A549 (cell line): ENCODE results near the gene EEFSEC. TPM values are rescaled to one million over a fixed set of nuclear protein-coding genes. Genes with fewer than 3 reads are reported as not detected.

Experiments
- ATAC-seq, 2 experiments: fragments of 200-7000 bp in 1 of 2; fragments of >200 bp in 1 of 2; cut with Nextera tagmentation in 1 of 2; cut with Tn5 transposase in 1 of 2; 3 replicates each; pipeline versions ENCODE4 v1.8.0 to v1.9.1; 2018 to 2020; ENCODE audit warnings: mild to moderate bottlenecking in 1 of 2, moderate library complexity in 1 of 2
- CTCF ChIA-PET: fragments of 300-600 bp; sonication (Branson Sonifier 250); formaldehyde crosslinking; extraction: SDS; loops from one replicate; lab custom pipeline; 2021; ENCODE audit warnings: antibody characterized with exemption, inconsistent platforms; lab: Yijun Ruan, JAX
- POLR2A ChIA-PET: fragments of 350-600 bp; formaldehyde crosslinking; extraction: SDS; loops from one replicate; lab custom pipeline; 2021; ENCODE audit warnings: antibody characterized with exemption, inconsistent platforms; lab: Yijun Ruan, JAX
- DNase-seq, 2 experiments: peaks; one replicate each; pipeline versions ENCODE4 v3.0.0 to v3.0.0-alpha.2; 2011 to 2016; ENCODE audit warnings: low read depth in 1 of 2, low spot score in 1 of 2
- FAIRE-seq: peaks from 2 replicates; lab custom pipeline; 2011; peaks lifted over from hg19 to GRCh38; lab: Jason Lieb, UNC
- H3K27ac ChIP-seq, 2 experiments: fragments of >200 bp; sonication (Bioruptor Twin); formaldehyde crosslinking; 3 replicates each; pipeline ENCODE4 v1.5.1; 2016 to 2017
- H3K4me1 ChIP-seq: fragments of >200 bp; sonication (Bioruptor Twin); formaldehyde crosslinking; 3 replicates; pipeline ENCODE4 v1.6.1; 2016
- H3K4me2 ChIP-seq: fragments of >200 bp; sonication (Bioruptor Twin); formaldehyde crosslinking; 3 replicates; pipeline ENCODE4 v1.6.1; 2016
- H3K4me3 ChIP-seq: fragments of >200 bp; sonication (Bioruptor Twin); formaldehyde crosslinking; 3 replicates; pipeline ENCODE4 v1.5.1; 2016
- H3K9me3 ChIP-seq: fragments of >200 bp; sonication (Bioruptor Twin); formaldehyde crosslinking; 3 replicates; pipeline ENCODE4 v1.6.1; 2016
- ATOH8 ChIP-seq: fragments of 250-450 bp; sonication (Bioruptor Pico); IDR thresholded peaks from 2 replicates; pipeline ENCODE4 v1.5.0; 2020; ENCODE audit warnings: low read depth, mild to moderate bottlenecking, moderate library complexity
- BCL3 ChIP-seq: fragments of >200 bp; sonication (Bioruptor Twin); formaldehyde crosslinking; IDR thresholded peaks from 3 replicates; pipeline ENCODE4 v1.6.1; 2016
- CBX2 ChIP-seq: fragments of 200-600 bp; sonication (generic); IDR thresholded peaks from 2 replicates; pipeline ENCODE4 v1.6.1; 2016; ENCODE audit warnings: low read depth, mild to moderate bottlenecking, borderline replicate concordance
- CEBPB ChIP-seq, 2 experiments: fragments of >200 bp in 1 of 2; sonication (Bioruptor Twin) in 1 of 2; formaldehyde crosslinking in 1 of 2; IDR thresholded peaks; 2 replicates each; pipeline ENCODE4 v1.6.1; 2012 to 2016
- CHD2 ChIP-seq: fragments of 150-350 bp; IDR thresholded peaks from 2 replicates; pipeline ENCODE4 v1.6.1; 2014; ENCODE audit warnings: low read length; ENCODE audit not compliant: partially characterized antibody
- CHD4 ChIP-seq: fragments of 200-600 bp; sonication (generic); IDR thresholded peaks from 2 replicates; pipeline ENCODE4 v1.6.1; 2016; ENCODE audit warnings: antibody characterized with exemption, mild to moderate bottlenecking, borderline replicate concordance
- EHMT2 ChIP-seq: fragments of 200-600 bp; sonication (generic); IDR thresholded peaks from 2 replicates; pipeline ENCODE4 v1.6.1; 2016; ENCODE audit warnings: antibody characterized with exemption, low read depth, mild to moderate bottlenecking, moderate library complexity
- GATA3 ChIP-seq: IDR thresholded peaks from 2 replicates; pipeline ENCODE4 v1.6.1; 2012; ENCODE audit warnings: borderline replicate concordance
- HES2 ChIP-seq: fragments of >200 bp; sonication (Bioruptor Twin); formaldehyde crosslinking; IDR thresholded peaks from 2 replicates; pipeline ENCODE4 v1.6.1; 2016
- HEYL ChIP-seq: fragments of 250-450 bp; sonication (Bioruptor Pico); IDR thresholded peaks from 2 replicates; pipeline ENCODE4 v1.8.0; 2021; ENCODE audit warnings: mild to moderate bottlenecking, moderate library complexity
- HOXB13 ChIP-seq: fragments of 250-450 bp; sonication (Bioruptor Pico); IDR thresholded peaks from 2 replicates; pipeline ENCODE4 v1.5.0; 2020; ENCODE audit warnings: low read depth, mild to moderate bottlenecking, moderate library complexity
- HOXB5 ChIP-seq: fragments of 250-450 bp; sonication (Bioruptor Pico); IDR thresholded peaks from 2 replicates; pipeline ENCODE4 v1.5.0; 2020; ENCODE audit warnings: mild to moderate bottlenecking, moderate library complexity
- KDM5A ChIP-seq: fragments of 200-600 bp; sonication (generic); IDR thresholded peaks from 2 replicates; pipeline ENCODE4 v1.6.1; 2016; ENCODE audit warnings: antibody characterized with exemption, mild to moderate bottlenecking
- NFE2L2 ChIP-seq: fragments of 150-350 bp; conservative IDR thresholded peaks from 2 replicates; pipeline ENCODE4 v1.6.1; 2014; ENCODE audit warnings: low read length
- NPAS2 ChIP-seq: fragments of 250-450 bp; sonication (Bioruptor Pico); IDR thresholded peaks from 2 replicates; pipeline ENCODE4 v1.8.0; 2022; ENCODE audit warnings: mild to moderate bottlenecking, moderate library complexity, borderline replicate concordance
- PHF8 ChIP-seq: fragments of 200-600 bp; sonication (generic); IDR thresholded peaks from 2 replicates; pipeline ENCODE4 v1.6.1; 2016; ENCODE audit warnings: low read depth, mild to moderate bottlenecking, antibody characterized with exemption, moderate library complexity, borderline replicate concordance
- REST ChIP-seq: fragments of 200-600 bp; sonication (generic); IDR thresholded peaks from 2 replicates; pipeline ENCODE4 v1.6.1; 2016; ENCODE audit warnings: antibody characterized with exemption, mild to moderate bottlenecking, moderate library complexity
- SMC3 ChIP-seq: fragments of >200 bp; sonication (Bioruptor Twin); formaldehyde crosslinking; IDR thresholded peaks from 3 replicates; pipeline ENCODE4 v1.6.1; 2018; ENCODE audit warnings: inconsistent platforms
- SREBF2 ChIP-seq: fragments of 450-650 bp; IDR thresholded peaks from 2 replicates; pipeline ENCODE4 v1.6.1; 2014; ENCODE audit warnings: mild to moderate bottlenecking, moderate library complexity
- ZFP36 ChIP-seq: fragments of 450-650 bp; IDR thresholded peaks from 2 replicates; pipeline ENCODE4 v1.6.1; 2014; ENCODE audit warnings: borderline replicate concordance; ENCODE audit not compliant: partially characterized antibody
- ZNF302 ChIP-seq: fragments of 250-450 bp; sonication (Bioruptor Pico); IDR thresholded peaks from 2 replicates; pipeline ENCODE4 v1.9.0; 2021; ENCODE audit warnings: inconsistent platforms, mild to moderate bottlenecking, moderate library complexity
- WGBS: methylation state at CpG from one replicate; pipeline ENCODE4 v1.1.6; 2017; ENCODE audit errors: missing lambda C conversion rate; 5-methylcytosine and 5-hydroxymethylcytosine counted together
- polyA plus RNA-seq, 4 experiments: library from polyadenylated mRNA; depleted of rRNA in 3 of 4; stranded (reverse); fragments of >200 nt; fragmentation: RNase III in 1 of 4; extraction: RNeasy Plus Mini Kit Qiagen cat#74134 plus additional on column Dnase treatment in 1 of 4; gene quantifications; 2 replicates in 3 of 4; 3 replicates in 1 of 4; pipeline ENCODE4 v1.2.3, GENCODE V29; 2011 to 2017

EEFSEC gene
- polyA plus RNA-seq, 2 of the 4 experiments (the other 2 are of a cell fraction), result 6.9 to 7.3 TPM

- no peak for DNase-seq
- 77% methylated on average over 16 of the region's 17 CpGs for WGBS
- no peak for TF ChIP-seq EHMT2
- no peak for TF ChIP-seq HOXB13 (CRISPR knock-in tag)
- no peak for TF ChIP-seq NPAS2 (CRISPR knock-in tag)
- no peak for TF ChIP-seq HES2
- no peak for TF ChIP-seq ATOH8 (CRISPR knock-in tag)
- TF ChIP-seq BCL3, result no peak
- no peak for TF ChIP-seq GATA3
- TF ChIP-seq CHD4, result no peak
- no peak for TF ChIP-seq NFE2L2
- TF ChIP-seq CBX2, result no peak
- TF ChIP-seq SMC3, result no peak
- TF ChIP-seq REST, result no peak
- TF ChIP-seq, all 56 proteins: peak for 0
- ATAC-seq (no peak), FAIRE-seq (no peak)
- no peak overlapping the region for H3K4me2 ChIP-seq
- no peak overlapping the region for H3K4me3 ChIP-seq
- ChIA-PET CTCF (interaction anchor here (0.7 to 3.2 kb wide), 4 partner anchors 11 to 153 kb away, joined by 4 to 11 read pairs (median 4); no protein-coding TSS in a partner anchor), POLR2A (no interaction called here)
- H3K9me3 ChIP-seq, result no peaks in the 10 kb centered on the region
- no peaks in the 10 kb centered on the region for H3K4me1 ChIP-seq
- no peak overlapping the region for H3K27ac ChIP-seq
Measured at GRCh38 chr3:128323206-128324081, 170.2 kb downstream of the EEFSEC start.

- H3K9me3 ChIP-seq, result no peaks in the 10 kb centered on the region
- DNase-seq (no peak), FAIRE-seq (no peak), ATAC-seq (no peak)
- ChIA-PET POLR2A (no interaction called here), CTCF (no interaction called here)
- no peaks in the 10 kb centered on the region for H3K4me1 ChIP-seq
- no peak overlapping the region for H3K4me3 ChIP-seq
- 84% methylated on average over 7 of the region's 8 CpGs for WGBS
- H3K4me2 ChIP-seq, result no peak overlapping the region
- H3K27ac ChIP-seq, result no peak overlapping the region
- no peak for TF ChIP-seq HOXB13 (CRISPR knock-in tag)
- TF ChIP-seq SMC3, result no peak
- no peak for TF ChIP-seq HEYL
- no peak for TF ChIP-seq NPAS2 (CRISPR knock-in tag)
- TF ChIP-seq PHF8, result no peak
- no peak for TF ChIP-seq CHD2
- no peak for TF ChIP-seq ZNF302 (CRISPR knock-in tag)
- no peak for TF ChIP-seq SREBF2
- no peak for TF ChIP-seq ZFP36
- no peak for TF ChIP-seq CHD4
- TF ChIP-seq HOXB5 (CRISPR knock-in tag), result no peak
- TF ChIP-seq CEBPB (IDR thresholded peaks at IDR 0.05), result no peak
- no peak for TF ChIP-seq KDM5A
- TF ChIP-seq NFE2L2, result no peak
Measured at GRCh38 chr3:128324911-128325592, 171.8 kb downstream of the EEFSEC start.
